ENCODE results near the gene TSPY2.
"Not testable (repeated sequence)": the region's sequence is repeated elsewhere in the genome, so short reads cannot be mapped to it uniquely, and the experiment has no call there.

The TSPY2 gene

GRCh38 chrY:6245923-6246322 lies at the start of gene TSPY2:
Gene TSPY2, plus strand, starts transcription at chrY:6246223. Its CDS starts 46 bp downstream, at chrY:6246269.
- H3K27ac ChIP-seq; in situ Hi-C loops (cut with HindIII; ENCODE audit: low pct_ligation_motif_present, low sequenced_read_pairs); H3K36me3 ChIP-seq (replicated peaks); DNase-seq; H3K4me3 ChIP-seq (ENCODE audit: low read depth, low read length); H3K27me3 ChIP-seq (replicated peaks): not testable (repeated sequence)

GRCh38 chrY:6209565-6209964 lies 36.5 kb upstream of the TSPY2 start:
- in situ Hi-C loops (cut with HindIII; ENCODE audit: low pct_ligation_motif_present, low sequenced_read_pairs); H3K27ac ChIP-seq; H3K4me3 ChIP-seq (ENCODE audit: low read depth, low read length); H3K36me3 ChIP-seq (replicated peaks); H3K27me3 ChIP-seq (replicated peaks); DNase-seq: not testable (repeated sequence)

GRCh38 chrY:6217045-6217444 lies 29.0 kb upstream of the TSPY2 start:
- in situ Hi-C loops (cut with HindIII; ENCODE audit: low pct_ligation_motif_present, low sequenced_read_pairs) = not testable (repeated sequence)

GRCh38 chrY:6269839-6270238 lies 23.8 kb downstream of the TSPY2 start:
- not testable (repeated sequence) for H3K4me3 ChIP-seq (ENCODE audit: low read depth, low read length)

More at GRCh38 chrY:6217045-6217444, 29.0 kb upstream of the TSPY2 start:
- not testable (repeated sequence) for H3K4me3 ChIP-seq (ENCODE audit: low read depth, low read length); DNase-seq; H3K36me3 ChIP-seq (replicated peaks); H3K27me3 ChIP-seq (replicated peaks); H3K27ac ChIP-seq

More at GRCh38 chrY:6269839-6270238, 23.8 kb downstream of the TSPY2 start:
- H3K27ac ChIP-seq; H3K27me3 ChIP-seq (replicated peaks); in situ Hi-C loops (cut with HindIII; ENCODE audit: low pct_ligation_motif_present, low sequenced_read_pairs); H3K36me3 ChIP-seq (replicated peaks); DNase-seq: not testable (repeated sequence)
